Effector memory CD4-positive, alpha-beta T cell (primary cell): ENCODE results near the gene UEVLD.
"Not testable (repeated sequence)": the region's sequence is repeated elsewhere in the genome, so short reads cannot be mapped to it uniquely, and the experiment has no call there.

Experiments
- DNase-seq, 3 donors: peaks; one replicate each; pipeline ENCODE4 v3.0.0-alpha.2; 2020
- H3K27ac ChIP-seq: 2 replicates; pipeline ENCODE4 v1.7.0; 2013; ENCODE audit warnings: mild to moderate bottlenecking, low read length, moderate library complexity; ENCODE audit not compliant: insufficient read depth, poor library complexity, severe bottlenecking
- H3K27me3 ChIP-seq: replicated peaks from 2 replicates; pipeline ENCODE4 v1.7.0; 2013; ENCODE audit warnings: mild to moderate bottlenecking, low read length; ENCODE audit not compliant: insufficient read depth, control insufficient read depth, poor library complexity, severe bottlenecking
- H3K36me3 ChIP-seq: 2 replicates; pipeline ENCODE4 v1.7.0; 2013; ENCODE audit warnings: mild to moderate bottlenecking, low read length, moderate library complexity; ENCODE audit not compliant: control insufficient read depth, insufficient read depth
- H3K4me1 ChIP-seq: 2 replicates; pipeline ENCODE4 v1.7.0; 2013; ENCODE audit warnings: low read length, mild to moderate bottlenecking; ENCODE audit not compliant: control insufficient read depth, insufficient read depth, poor library complexity, severe bottlenecking
- H3K4me3 ChIP-seq: 2 replicates; pipeline ENCODE4 v1.7.0; 2013; ENCODE audit warnings: low read length, low read depth, mild to moderate bottlenecking; ENCODE audit not compliant: insufficient read depth, poor library complexity, severe bottlenecking
- H3K9me3 ChIP-seq: 2 replicates; pipeline ENCODE4 v1.7.0; 2013; ENCODE audit warnings: mild to moderate bottlenecking, low read length, moderate library complexity; ENCODE audit not compliant: control insufficient read depth

UEVLD gene

DNA sequence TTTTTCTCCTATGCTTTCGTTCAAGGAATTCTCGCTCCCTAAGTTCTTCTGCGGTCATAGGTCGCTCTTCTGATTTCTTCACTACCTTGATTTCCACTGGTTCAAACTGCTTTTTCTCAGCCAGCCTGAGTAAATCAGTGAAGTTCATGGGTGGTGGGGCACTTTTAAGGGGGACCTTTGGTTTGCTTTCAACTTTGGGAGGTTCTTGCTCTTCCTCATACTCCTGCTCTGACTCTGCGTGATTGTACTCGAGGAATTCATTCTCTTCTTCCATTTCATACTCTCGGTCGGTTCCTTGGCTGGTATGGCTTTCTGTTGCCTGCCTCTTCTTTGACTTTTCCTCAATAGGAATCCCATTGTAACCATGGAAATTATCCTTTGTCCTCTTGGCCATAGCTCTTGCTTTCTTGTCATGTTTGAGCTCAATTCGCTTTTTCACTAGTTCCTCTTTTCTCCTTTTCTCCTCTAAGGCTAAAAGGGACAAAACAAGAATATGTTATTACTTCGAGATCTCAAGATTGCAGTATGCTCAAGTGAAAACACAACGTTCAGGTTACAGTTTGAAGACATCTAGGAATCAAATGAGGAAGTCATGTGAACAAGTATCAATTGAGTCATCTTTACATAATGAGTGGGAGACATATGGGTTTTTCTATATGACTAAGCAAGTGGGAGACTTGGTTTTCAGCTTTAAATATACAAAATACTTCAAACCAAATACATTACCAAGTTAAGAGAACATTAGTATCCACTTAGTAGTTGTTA is 27.3 kb upstream of the UEVLD start:
- Histone ChIP-seq H3K36me3 (peaks cover 30% of the 10 kb centered on the region), H3K4me1 (peaks cover 25% of the 10 kb centered on the region), H3K27me3 (no peaks in the 10 kb centered on the region), H3K27ac (no peak overlapping the region), H3K9me3 (no peaks in the 10 kb centered on the region), H3K4me3 (no peak overlapping the region)
- DNase-seq, result no peak

DNA sequence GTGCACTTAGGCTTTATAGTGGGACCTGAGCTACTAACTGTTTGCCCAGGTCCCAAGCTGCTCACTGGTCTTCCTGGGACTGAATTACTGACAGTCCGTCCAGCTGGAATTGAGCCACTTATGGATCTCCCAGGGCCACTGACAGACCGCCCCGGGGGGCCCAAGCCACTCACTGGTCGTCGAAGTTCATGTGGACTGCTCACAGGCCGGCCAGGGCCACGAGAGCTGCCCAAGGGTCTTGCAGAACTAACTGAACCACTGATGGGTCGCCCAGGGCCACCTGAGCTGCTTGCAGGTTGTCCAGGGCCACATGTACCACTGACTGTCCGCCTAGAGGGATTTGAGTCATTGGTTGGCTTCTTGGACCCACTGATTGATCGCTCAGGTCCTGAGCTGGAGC is 26.1 kb upstream of the UEVLD start:
- Histone ChIP-seq H3K4me1 (peaks cover 25% of the 10 kb centered on the region), H3K36me3 (peaks cover 39% of the 10 kb centered on the region), H3K9me3 (no peaks in the 10 kb centered on the region), H3K4me3 (no peak overlapping the region), H3K27ac (no peak overlapping the region), H3K27me3 (no peaks in the 10 kb centered on the region)
- DNase-seq, result no peak

DNA sequence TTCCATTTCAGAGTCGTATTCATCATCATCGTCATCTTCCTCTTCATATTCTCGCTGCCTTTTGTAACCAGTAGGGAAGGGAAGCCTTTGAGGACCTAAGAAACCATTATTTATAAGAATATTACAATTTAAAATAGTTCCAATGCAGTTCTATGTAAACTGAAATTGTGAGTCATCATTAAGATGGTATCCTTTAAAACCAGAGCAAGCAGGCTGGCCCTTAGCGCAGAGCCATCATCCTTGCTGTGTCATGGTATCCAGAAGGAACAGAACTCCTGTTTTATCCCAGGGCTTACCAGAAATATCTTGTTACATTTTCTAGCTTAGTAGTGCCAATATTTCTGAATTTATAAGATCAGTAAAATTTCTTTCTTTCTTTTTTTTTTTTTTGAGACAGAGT is 23.9 kb upstream of the UEVLD start:
- Histone ChIP-seq H3K9me3 (no peaks in the 10 kb centered on the region), H3K36me3 (peaks cover 51% of the 10 kb centered on the region), H3K27ac (no peak overlapping the region), H3K4me3 (no peak overlapping the region), H3K4me1 (peaks cover 9% of the 10 kb centered on the region), H3K27me3 (no peaks in the 10 kb centered on the region)
- DNase-seq, result no peak

DNA sequence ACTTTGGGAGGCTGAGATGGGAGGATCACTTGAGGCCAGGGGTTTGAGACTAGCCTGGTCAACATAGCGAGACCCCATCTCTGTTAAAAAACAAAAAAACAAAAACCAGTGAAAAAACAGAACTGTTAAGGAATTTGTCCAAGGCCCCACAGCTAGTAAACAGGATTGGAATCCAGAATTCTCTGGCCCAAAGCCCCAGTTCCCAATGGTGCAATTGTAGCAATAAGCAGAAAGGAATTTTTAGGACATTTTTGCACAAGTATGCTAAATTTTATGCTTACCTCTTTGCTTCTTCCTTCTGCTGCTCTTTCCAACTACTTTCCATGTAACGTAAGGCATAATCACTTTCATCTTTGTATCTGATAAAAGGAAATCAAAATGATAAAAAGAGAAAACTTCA is 22.7 kb upstream of the UEVLD start:
- Histone ChIP-seq H3K4me3 (no peak overlapping the region), H3K27ac (no peak overlapping the region), H3K27me3 (no peaks in the 10 kb centered on the region), H3K4me1 (no peaks in the 10 kb centered on the region), H3K36me3 (peaks cover 55% of the 10 kb centered on the region), H3K9me3 (no peaks in the 10 kb centered on the region)
- DNase-seq, result no peak

DNA sequence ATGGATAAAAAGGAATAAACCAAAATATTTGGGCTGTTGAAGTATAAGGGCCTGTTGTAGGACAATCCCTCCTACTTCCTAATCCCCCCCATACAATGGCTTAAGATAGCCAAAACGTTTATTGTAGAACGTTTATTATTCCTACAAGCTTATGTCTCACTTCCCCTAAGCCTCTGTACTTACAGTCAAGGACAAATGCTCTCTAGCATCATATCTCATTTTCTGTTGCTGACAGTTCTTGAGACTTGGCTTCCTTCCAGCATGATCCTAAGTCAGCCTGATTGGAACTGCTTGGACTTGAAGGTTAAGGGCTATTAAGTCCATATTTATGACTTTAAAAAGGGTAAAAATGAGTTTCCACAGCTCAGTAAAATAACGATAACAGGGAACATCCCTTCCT is 19.8 kb upstream of the UEVLD start:
- Histone ChIP-seq H3K4me1 (no peaks in the 10 kb centered on the region), H3K9me3 (no peaks in the 10 kb centered on the region), H3K27me3 (no peaks in the 10 kb centered on the region), H3K27ac (no peak overlapping the region), H3K36me3 (peaks cover 34% of the 10 kb centered on the region), H3K4me3 (no peak overlapping the region)
- no peak for DNase-seq

DNA sequence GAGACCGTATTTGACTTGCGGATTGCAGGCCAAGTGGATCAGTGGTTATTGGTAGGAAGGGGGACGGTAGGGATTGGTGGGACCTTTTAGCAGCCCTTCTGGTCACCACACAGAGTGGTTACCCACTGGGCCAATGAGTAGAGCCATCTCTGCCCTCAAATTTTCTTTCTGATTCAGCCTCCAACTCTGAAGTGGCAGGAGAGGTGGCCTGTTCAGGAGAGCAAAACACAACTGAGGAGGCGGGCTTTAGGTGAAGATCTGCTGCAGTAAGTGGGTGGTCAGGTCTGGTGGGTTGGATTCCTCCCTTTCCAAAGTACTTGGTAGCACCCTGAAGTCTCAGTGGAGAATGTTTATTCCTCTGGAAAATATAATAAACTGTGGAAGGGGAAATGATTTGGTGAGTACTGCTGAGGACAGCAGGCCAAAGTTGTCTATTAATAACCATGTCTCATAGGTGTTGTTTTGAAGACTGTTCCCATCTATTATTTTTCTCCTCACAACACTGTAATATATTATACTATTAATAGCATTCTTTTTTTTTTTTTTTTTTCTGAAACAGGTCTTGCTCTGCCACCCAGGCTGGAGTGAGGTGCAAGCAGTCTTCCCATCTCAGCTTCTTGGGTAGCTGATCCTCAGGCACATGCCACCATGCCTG is 12.5 kb upstream of the UEVLD start:
- Histone ChIP-seq H3K9me3 (no peaks in the 10 kb centered on the region), H3K4me1 (no peaks in the 10 kb centered on the region), H3K27ac (no peak overlapping the region), H3K36me3 (no peaks in the 10 kb centered on the region), H3K4me3 (no peak overlapping the region), H3K27me3 (no peaks in the 10 kb centered on the region)
- no peak for DNase-seq

DNA sequence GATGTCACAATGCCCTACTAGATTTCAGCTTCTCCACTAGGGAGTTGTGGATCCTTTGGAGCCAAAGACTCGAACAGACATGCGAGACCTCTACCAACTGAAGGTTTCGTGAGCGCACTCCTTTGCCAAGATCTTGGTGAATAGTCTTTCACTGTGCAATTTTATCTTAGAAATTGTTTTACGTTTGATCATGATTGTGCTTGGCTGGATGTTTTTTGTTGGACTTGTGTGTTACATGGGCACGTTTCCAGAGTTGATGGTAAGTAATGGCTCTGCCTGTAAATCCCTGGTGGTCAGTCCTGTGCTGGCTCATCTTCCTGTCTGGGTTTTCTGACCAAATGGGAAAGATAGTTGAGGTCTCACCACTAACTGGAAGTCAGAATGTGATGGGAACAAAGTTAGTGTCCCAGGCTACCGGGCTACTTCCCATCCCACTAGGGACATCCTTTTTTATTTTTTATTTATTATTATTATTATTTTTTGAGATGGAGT is 11.3 kb upstream of the UEVLD start, which contains the start of gene MISFA:
Gene MISFA, plus strand, starts transcription at position 51 of the 492 bp plus-strand sequence. Its CDS starts 140 bp downstream, at position 191.
- no peaks in the 10 kb centered on the region for H3K36me3 ChIP-seq

DNA sequence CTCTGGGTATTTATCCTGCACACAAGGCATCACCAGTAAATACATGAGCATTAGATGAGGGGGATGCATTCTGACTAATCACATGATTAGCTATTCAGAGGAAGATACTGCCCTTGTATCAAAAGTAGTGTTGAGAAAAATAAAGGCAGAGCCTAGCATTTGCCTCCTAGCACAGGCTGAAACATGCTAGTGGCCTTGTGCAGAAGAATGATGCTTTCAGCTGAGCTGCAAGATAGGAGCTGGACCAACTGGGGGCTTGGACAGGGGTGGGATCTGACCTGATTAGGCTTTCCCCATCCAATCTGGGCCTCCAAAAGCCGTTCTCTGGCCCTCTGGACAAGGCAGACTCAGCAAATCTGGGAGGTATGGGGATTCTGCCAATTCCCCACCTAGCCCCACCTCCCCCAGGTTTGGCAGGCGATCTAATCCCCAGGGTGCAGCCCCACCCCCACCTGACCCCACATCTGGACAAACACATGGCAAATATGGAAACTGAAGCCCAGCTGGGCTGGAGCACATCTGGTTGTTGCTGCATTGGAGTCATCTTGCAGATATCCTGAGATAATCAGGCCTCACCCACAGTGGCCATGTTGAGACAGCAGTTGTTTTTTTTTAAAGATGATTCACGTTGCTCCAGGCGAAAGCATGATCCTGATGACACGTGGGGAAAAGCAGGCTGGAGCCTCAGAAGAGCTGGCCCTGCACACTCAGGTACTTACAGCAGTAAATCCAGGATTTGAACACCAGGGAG is 6.6 kb upstream of the UEVLD start:
- Histone ChIP-seq H3K27ac (no peak overlapping the region), H3K4me3 (no peak overlapping the region), H3K36me3 (no peaks in the 10 kb centered on the region), H3K27me3 (no peaks in the 10 kb centered on the region), H3K4me1 (peaks cover 4% of the 10 kb centered on the region), H3K9me3 (no peaks in the 10 kb centered on the region)
- no peak for DNase-seq

More for the DNA sequence above, 11.3 kb upstream of the UEVLD start, which contains the start of gene MISFA:
- Histone ChIP-seq H3K4me3 (no peak within 1 kb of the TSS), H3K9me3 (no peaks in the 10 kb centered on the region), H3K4me1 (no peaks in the 10 kb centered on the region), H3K27me3 (no peaks in the 10 kb centered on the region), H3K27ac (no peak within 1 kb of the TSS)
- DNase-seq, result no peak

DNA sequence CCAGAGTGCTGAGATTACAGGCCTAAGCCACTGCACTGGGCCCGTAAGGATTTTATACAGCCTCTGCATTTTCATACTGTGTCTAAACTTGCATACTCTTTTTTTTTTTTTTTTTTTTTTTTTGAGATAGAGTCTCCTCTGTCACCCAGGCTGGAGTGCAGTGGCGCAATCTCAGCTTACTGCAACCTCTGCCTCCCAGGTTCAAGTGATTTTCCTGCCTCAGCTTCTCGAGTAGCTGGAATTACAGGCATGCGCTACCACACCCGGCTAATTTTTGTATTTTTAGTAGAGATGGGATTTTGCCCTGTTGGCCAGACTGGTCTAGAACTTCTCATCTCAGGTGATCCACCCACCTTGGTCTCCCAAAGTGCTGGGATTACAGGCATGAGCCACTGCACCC is 5.6 kb upstream of the UEVLD start:
- H3K27ac ChIP-seq, H3K36me3 ChIP-seq, H3K27me3 ChIP-seq, DNase-seq, H3K4me3 ChIP-seq, H3K9me3 ChIP-seq, H3K4me1 ChIP-seq: not testable (repeated sequence)

DNA sequence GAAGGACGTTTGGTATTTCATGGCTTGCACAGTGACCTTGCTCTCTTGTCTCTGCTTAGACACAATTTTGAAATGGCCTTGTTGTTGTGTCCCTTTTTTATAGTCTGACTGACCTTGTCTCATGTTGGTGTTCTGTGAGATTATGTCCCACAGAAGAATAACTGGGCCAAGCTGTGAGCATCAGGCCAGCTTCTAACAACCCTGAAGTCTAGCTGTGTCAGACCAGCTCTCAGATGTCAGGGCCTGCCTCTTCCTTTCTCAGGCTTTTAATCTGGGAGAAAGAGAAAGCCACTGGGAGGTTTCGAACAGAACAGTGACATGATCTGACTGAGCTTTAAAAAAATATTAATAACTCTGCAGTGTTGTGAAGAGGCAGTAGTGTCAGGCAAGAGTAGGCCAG is 2.0 kb upstream of the UEVLD start:
- H3K9me3 ChIP-seq, result no peaks in the 10 kb centered on the region
- H3K27ac ChIP-seq, result peak overlapping the region; percentile 88
- no peak for DNase-seq
- H3K4me3 ChIP-seq, result no peak overlapping the region
- no peaks in the 10 kb centered on the region for H3K36me3 ChIP-seq
- H3K27me3 ChIP-seq, result no peaks in the 10 kb centered on the region
- peaks cover 22% of the 10 kb centered on the region for H3K4me1 ChIP-seq
